Activated T-helper 1 cell treated with anti-CD3 and anti-CD28 coated beads, Interleukin-2, amount 50 U/mL, for 16 hours (primary cell): ENCODE data around the gene LRRN2.
"Not testable (repeated sequence)": the region's sequence is repeated elsewhere in the genome, so short reads cannot be mapped to it uniquely, and the experiment has no call there.

Experiments used
- DNase-seq, 2 donors: peaks; one replicate each; pipeline ENCODE4 v3.0.0-alpha.2; 2020; ENCODE audit warnings: low read depth in 1 of 2, low spot score in 1 of 2

Gene LRRN2

GRCh38 chr1:204576422-204576821 lies 109.1 kb downstream of the LRRN2 start:
- no peak for DNase-seq

GRCh38 chr1:204575221-204576190 lies 110.0 kb downstream of the LRRN2 start:
- DNase-seq: no peak

- no peak for DNase-seq
These were observed 110.7 kb downstream of the LRRN2 start for GRCh38 chr1:204574865-204575163.

GRCh38 chr1:204574016-204574864 lies 111.3 kb downstream of the LRRN2 start:
- DNase-seq: no peak

- DNase-seq: no peak
These were observed 112.3 kb downstream of the LRRN2 start for GRCh38 chr1:204572923-204573922.

- no peak for DNase-seq
These were observed 113.9 kb downstream of the LRRN2 start for GRCh38 chr1:204571631-204572030.

GRCh38 chr1:204571128-204571527 lies 114.4 kb downstream of the LRRN2 start:
- DNase-seq: no peak

- DNase-seq: not testable (repeated sequence)
These were observed 115.5 kb downstream of the LRRN2 start for GRCh38 chr1:204570021-204570420.

GRCh38 chr1:204569478-204569877 lies 116.1 kb downstream of the LRRN2 start:
- DNase-seq: no peak

- DNase-seq: no peak
These were observed 116.8 kb downstream of the LRRN2 start for GRCh38 chr1:204568576-204569315.
